Lower lobe of right lung (tissue), 2 donors: ENCODE results near the gene CDK1. TPM values are rescaled to one million over a fixed set of nuclear protein-coding genes. Genes with fewer than 3 reads are reported as not detected.
"Not testable (repeated sequence)": the region's sequence is repeated elsewhere in the genome, so short reads cannot be mapped to it uniquely, and the experiment has no call there.

ENCODE experiments used
- ATAC-seq, 2 donors: fragments of 200-7000 bp; cut with Tn5 transposase; one replicate each; pipeline ENCODE4 v1.9.1; 2020 to 2022; ENCODE audit warnings: mild to moderate bottlenecking in 2 of 2, moderate library complexity in 2 of 2
- DNase-seq: peaks from one replicate; pipeline ENCODE4 v3.0.0-alpha.2; 2020
- H3K27ac ChIP-seq: fragments of 200-600 bp; one replicate; pipeline ENCODE4 v1.8.0; 2022
- H3K27me3 ChIP-seq: fragments of 200-600 bp; one replicate; pipeline ENCODE4 v1.8.0; 2022; ENCODE audit warnings: low read depth
- H3K36me3 ChIP-seq: fragments of 200-600 bp; one replicate; pipeline ENCODE4 v1.8.0; 2022; ENCODE audit warnings: mild to moderate bottlenecking
- H3K4me1 ChIP-seq: fragments of 200-600 bp; one replicate; pipeline ENCODE4 v1.8.0; 2022
- H3K4me3 ChIP-seq: fragments of 200-600 bp; one replicate; pipeline ENCODE4 v1.8.0; 2022; ENCODE audit warnings: mild to moderate bottlenecking
- H3K9me3 ChIP-seq: fragments of 200-600 bp; one replicate; pipeline ENCODE4 v1.8.0; 2022
- CTCF ChIP-seq: fragments of 200-600 bp; IDR thresholded peaks from one replicate; pipeline ENCODE4 v1.8.0; 2022; ENCODE audit warnings: antibody characterized with exemption, mild to moderate bottlenecking
- intact Hi-C: fragments of 100-400 bp; cut with DNase I; formaldehyde crosslinking; loops from one replicate; pipeline ENCODE4 v1.11.0; 2022
- total RNA-seq: library from RNA; stranded (reverse); fragmentation: NEBNext Ultra II Directional; extraction: Animal tissue kit (Norgen Biotek cat#: 25700); gene quantifications from one replicate; pipeline ENCODE4 v1.2.1, GENCODE V29; 2021
- donor health status: DM: no; HTN: yes; CAD: no; lungs with severe emphysema.

The CDK1 gene
- total RNA-seq, 1 donor from 2014 or later: 4.3 TPM

- Histone ChIP-seq H3K9me3 (no peaks in the 10 kb centered on the region), H3K36me3 (no peaks in the 10 kb centered on the region), H3K4me1 (peaks cover 25% of the 10 kb centered on the region), H3K27ac (peak overlapping the region; percentile 53), H3K27me3 (no peaks in the 10 kb centered on the region), H3K4me3 (no peak overlapping the region)
- intact Hi-C loops: no loop called here
- ATAC-seq (peak; percentile 56 to 87), DNase-seq (no peak)
- no peak for TF ChIP-seq CTCF
Observed at GRCh38 chr10:60827791-60828488, 49.7 kb downstream of the CDK1 start.

DNA sequence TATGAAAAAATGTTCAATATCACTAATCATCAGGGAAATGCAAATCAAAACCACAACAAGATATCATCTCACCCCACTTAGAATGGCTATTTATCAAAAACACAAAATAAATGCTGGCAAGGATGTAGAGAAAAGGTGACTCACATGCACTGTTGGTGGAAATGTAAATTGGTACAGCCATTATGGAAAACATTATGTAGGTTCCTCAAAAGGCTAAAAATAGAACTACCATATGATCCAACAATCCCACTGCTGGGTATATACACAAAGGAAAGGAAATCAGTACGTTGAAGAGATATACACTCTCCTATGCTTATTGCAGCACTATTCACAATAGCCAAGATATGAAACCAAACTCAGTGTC is 50.2 kb downstream of the CDK1 start:
- ATAC-seq: peak in 1 of 2 donors; percentile 24
- Histone ChIP-seq H3K4me3 (no peak overlapping the region), H3K27ac (peak overlapping the region; percentile 53), H3K27me3 (no peaks in the 10 kb centered on the region), H3K36me3 (no peaks in the 10 kb centered on the region), H3K9me3 (no peaks in the 10 kb centered on the region), H3K4me1 (peaks cover 22% of the 10 kb centered on the region)
- TF ChIP-seq CTCF: no peak
- no peak for DNase-seq
- intact Hi-C loops: no loop called here

GRCh38 chr10:60832136-60832535 is 53.9 kb downstream of the CDK1 start:
- intact Hi-C loops, H3K4me3 ChIP-seq, H3K9me3 ChIP-seq, DNase-seq, ATAC-seq, H3K36me3 ChIP-seq, H3K27ac ChIP-seq, H3K27me3 ChIP-seq: not testable (repeated sequence)
- H3K4me1 ChIP-seq: peaks cover 19% of the 10 kb centered on the region

DNA sequence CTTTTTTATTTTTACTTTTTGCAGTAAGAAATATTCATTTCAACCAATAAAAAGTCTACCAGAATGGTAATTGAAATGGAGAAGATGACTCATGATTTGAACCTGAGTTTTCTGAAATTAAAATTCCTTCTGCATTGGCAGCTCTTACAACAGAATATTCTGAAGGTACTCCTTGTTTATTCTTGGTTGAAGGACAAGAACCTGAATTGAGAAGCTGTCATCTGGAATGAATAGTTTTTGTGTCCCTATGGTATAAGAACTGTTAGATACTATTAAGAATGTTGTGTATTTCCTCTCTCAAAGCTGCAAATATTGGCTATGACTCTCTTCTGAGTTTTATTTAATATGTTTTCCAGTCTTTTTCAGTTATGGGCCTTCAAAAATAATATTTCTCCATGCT is 56.1 kb downstream of the CDK1 start:
- no peak overlapping the region for H3K27ac ChIP-seq
- H3K4me1 ChIP-seq: no peaks in the 10 kb centered on the region
- no peaks in the 10 kb centered on the region for H3K27me3 ChIP-seq
- no peak overlapping the region for H3K4me3 ChIP-seq
- no peak for TF ChIP-seq CTCF
- H3K36me3 ChIP-seq: no peaks in the 10 kb centered on the region
- no peaks in the 10 kb centered on the region for H3K9me3 ChIP-seq
- ATAC-seq: no peak
- DNase-seq: no peak
- intact Hi-C loops: no loop called here

DNA sequence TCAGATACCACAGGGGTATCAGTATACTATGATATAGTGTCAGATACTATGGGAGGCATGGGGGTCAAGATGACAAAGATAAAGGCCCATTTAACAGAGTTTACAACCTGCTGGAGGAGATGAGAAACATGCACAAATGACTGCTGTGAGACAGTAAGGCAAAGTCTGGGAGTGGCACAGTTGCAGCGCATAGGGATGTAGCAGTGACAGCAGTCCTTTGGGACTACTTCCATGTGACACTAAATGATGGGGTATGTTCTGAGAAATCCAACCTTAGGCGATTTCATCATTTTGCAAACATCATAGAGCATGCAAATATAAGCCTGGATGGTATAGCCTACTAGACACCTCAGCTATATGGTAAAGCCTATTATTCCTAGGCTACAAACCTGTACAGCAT is 56.8 kb downstream of the CDK1 start:
- H3K36me3 ChIP-seq: no peaks in the 10 kb centered on the region
- ATAC-seq (no peak), DNase-seq (no peak)
- H3K9me3 ChIP-seq: no peaks in the 10 kb centered on the region
- no peak for TF ChIP-seq CTCF
- intact Hi-C loops: no loop called here
- no peaks in the 10 kb centered on the region for H3K27me3 ChIP-seq
- H3K4me1 ChIP-seq: no peaks in the 10 kb centered on the region
- no peak overlapping the region for H3K4me3 ChIP-seq
- no peak overlapping the region for H3K27ac ChIP-seq

DNA sequence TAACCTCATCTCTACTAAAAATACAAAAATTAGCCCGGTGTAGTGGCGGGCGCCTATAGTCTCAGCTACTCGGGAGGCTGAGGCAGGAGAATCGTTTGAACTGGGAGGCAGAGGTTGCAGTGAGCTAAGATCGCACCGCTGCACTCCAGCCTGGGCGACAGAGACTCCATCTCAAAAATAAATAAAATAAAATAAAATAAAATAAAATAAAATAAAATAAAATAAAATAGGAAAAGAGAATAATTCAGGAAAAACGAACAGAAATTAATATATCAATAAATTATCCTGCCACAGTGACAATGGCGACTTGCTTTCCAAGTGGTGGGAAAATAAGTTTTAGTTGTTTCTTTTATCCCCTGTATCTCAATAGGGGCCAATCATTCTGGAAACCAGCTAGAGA is 62.9 kb downstream of the CDK1 start:
- H3K27me3 ChIP-seq, H3K36me3 ChIP-seq, ATAC-seq, H3K27ac ChIP-seq, H3K4me3 ChIP-seq, H3K4me1 ChIP-seq, H3K9me3 ChIP-seq, intact Hi-C loops, DNase-seq: not testable (repeated sequence)
